Endothelial cell of hepatic sinusoid (primary cell): ENCODE data around the gene RTL9.

ENCODE experiments used
- in situ Hi-C: cut with HindIII; loops from 2 replicates; pipeline ENCODE4 v1.10.0; 2017; ENCODE audit warnings: low sequenced_read_pairs

RTL9 gene

GRCh38 chrX:110341189-110342035, 17.2 kb upstream of the RTL9 start:
- in situ Hi-C loops = no loop called here

GRCh38 chrX:110346681-110347080, 12.0 kb upstream of the RTL9 start:
- in situ Hi-C loops = no loop called here

- in situ Hi-C loops = no loop called here
Measured at GRCh38 chrX:110359273-110359672, 625 bp downstream of the RTL9 start.

- in situ Hi-C loops = no loop called here
Measured at GRCh38 chrX:110363244-110363643, 4.6 kb downstream of the RTL9 start.

GRCh38 chrX:110373310-110373709, 14.7 kb downstream of the RTL9 start:
- in situ Hi-C loops = no loop called here

GRCh38 chrX:110374559-110374958, 15.9 kb downstream of the RTL9 start:
- in situ Hi-C loops = no loop called here

- in situ Hi-C loops = no loop called here
Measured at GRCh38 chrX:110381216-110381615, 22.6 kb downstream of the RTL9 start.

GRCh38 chrX:110383414-110383813, 24.8 kb downstream of the RTL9 start:
- in situ Hi-C loops = no loop called here

GRCh38 chrX:110384490-110384889, 25.8 kb downstream of the RTL9 start:
- in situ Hi-C loops = no loop called here

- in situ Hi-C loops = no loop called here
Measured at GRCh38 chrX:110389570-110389969, 30.9 kb downstream of the RTL9 start.

- in situ Hi-C loops = no loop called here
Measured at GRCh38 chrX:110391086-110391485, 32.4 kb downstream of the RTL9 start.

- in situ Hi-C loops = no loop called here
Measured at GRCh38 chrX:110394651-110395050, 36.0 kb downstream of the RTL9 start.

- in situ Hi-C loops = no loop called here
Measured at GRCh38 chrX:110395877-110396276, 37.2 kb downstream of the RTL9 start.

- in situ Hi-C loops = no loop called here
Measured at GRCh38 chrX:110396735-110397134, 38.1 kb downstream of the RTL9 start.

- in situ Hi-C loops = no loop called here
Measured at GRCh38 chrX:110397339-110397738, 38.7 kb downstream of the RTL9 start.

GRCh38 chrX:110397904-110398303, 39.3 kb downstream of the RTL9 start:
- in situ Hi-C loops = no loop called here

- in situ Hi-C loops = no loop called here
Measured at GRCh38 chrX:110399497-110399896, 40.8 kb downstream of the RTL9 start.

- in situ Hi-C loops = loop anchor here (10.0 kb wide), 1 partner anchor 225 kb away; no protein-coding TSS in a partner anchor
Measured at GRCh38 chrX:110399966-110400365, 41.3 kb downstream of the RTL9 start.

- in situ Hi-C loops = loop anchor here (10.0 kb wide), 1 partner anchor 226 kb away; no protein-coding TSS in a partner anchor
Measured at GRCh38 chrX:110401135-110401534, 42.5 kb downstream of the RTL9 start.

- in situ Hi-C loops = loop anchor here (10.0 kb wide), 1 partner anchor 227 kb away; no protein-coding TSS in a partner anchor
Measured at GRCh38 chrX:110402091-110402849, 43.6 kb downstream of the RTL9 start.

GRCh38 chrX:110402850-110403221, 44.2 kb downstream of the RTL9 start:
- in situ Hi-C loops = loop anchor here (10.0 kb wide), 1 partner anchor 228 kb away; no protein-coding TSS in a partner anchor
